ENCODE results near the gene SDK1.

DNA sequence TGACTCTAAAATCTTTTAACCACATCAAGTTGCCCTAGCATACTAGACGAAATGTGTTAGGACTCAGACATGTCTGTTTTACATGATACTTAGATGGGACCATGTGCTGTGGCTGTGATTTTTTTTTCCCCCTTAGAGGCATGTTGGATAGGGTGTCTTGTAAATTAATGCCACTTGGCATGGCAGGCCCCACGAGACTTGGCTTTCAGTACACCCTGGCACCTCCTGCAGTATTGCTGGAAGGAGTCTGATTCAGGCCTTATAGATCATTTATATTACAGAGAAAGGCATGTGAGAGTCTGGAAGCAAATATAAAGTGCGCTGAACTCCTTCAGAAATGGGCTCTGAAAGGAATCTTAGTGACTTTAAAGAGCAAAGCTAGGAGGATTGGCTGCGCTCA is 494.1 kb downstream of the SDK1 start:
- TF ChIP-seq, protein P1, sequence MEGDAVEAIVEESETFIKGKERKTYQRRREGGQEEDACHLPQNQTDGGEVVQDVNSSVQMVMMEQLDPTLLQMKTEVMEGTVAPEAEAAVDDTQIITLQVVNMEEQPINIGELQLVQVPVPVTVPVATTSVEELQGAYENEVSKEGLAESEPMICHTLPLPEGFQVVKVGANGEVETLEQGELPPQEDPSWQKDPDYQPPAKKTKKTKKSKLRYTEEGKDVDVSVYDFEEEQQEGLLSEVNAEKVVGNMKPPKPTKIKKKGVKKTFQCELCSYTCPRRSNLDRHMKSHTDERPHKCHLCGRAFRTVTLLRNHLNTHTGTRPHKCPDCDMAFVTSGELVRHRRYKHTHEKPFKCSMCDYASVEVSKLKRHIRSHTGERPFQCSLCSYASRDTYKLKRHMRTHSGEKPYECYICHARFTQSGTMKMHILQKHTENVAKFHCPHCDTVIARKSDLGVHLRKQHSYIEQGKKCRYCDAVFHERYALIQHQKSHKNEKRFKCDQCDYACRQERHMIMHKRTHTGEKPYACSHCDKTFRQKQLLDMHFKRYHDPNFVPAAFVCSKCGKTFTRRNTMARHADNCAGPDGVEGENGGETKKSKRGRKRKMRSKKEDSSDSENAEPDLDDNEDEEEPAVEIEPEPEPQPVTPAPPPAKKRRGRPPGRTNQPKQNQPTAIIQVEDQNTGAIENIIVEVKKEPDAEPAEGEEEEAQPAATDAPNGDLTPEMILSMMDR (IDR thresholded peaks at IDR 0.05 in 4 of 5, conservative IDR thresholded peaks at IDR 0.05 in 1 of 5) = no peak
- TF ChIP-seq POLR2A (IDR thresholded peaks at IDR 0.05) = no peak
